Fibroblast of the aortic adventitia (primary cell): ENCODE data around the gene WWC1. TPM values are rescaled to one million over a fixed set of nuclear protein-coding genes. Genes with fewer than 3 reads are reported as not detected.
A peak's percentile ranks its signal among the peaks of the same experiment; 100 is the strongest.

Experiments
- DNase-seq: peaks from one replicate; pipeline ENCODE4 v3.0.0-alpha.2; 2010; ENCODE audit warnings: low read depth
- H3K4me3 ChIP-seq: 2 replicates; pipeline ENCODE4 v1.5.1; 2011; ENCODE audit warnings: low read depth, mild to moderate bottlenecking, control low read depth, low read length, moderate library complexity
- total RNA-seq: library from RNA; depleted of rRNA; stranded (reverse); fragments of >200 nt; gene quantifications from 2 replicates; pipeline ENCODE4 v1.2.3, GENCODE V29; 2012; ENCODE audit warnings: low replicate concordance
- TF ChIP-seq, protein P1 (sequence below): IDR thresholded peaks from 2 replicates; pipeline ENCODE4 v1.5.1; 2011; ENCODE audit warnings: mild to moderate bottlenecking, low read length, control low read depth, inconsistent platforms; ENCODE audit not compliant: insufficient read depth

WWC1 gene
- total RNA-seq, 1 donor = 0.45 TPM

DNA sequence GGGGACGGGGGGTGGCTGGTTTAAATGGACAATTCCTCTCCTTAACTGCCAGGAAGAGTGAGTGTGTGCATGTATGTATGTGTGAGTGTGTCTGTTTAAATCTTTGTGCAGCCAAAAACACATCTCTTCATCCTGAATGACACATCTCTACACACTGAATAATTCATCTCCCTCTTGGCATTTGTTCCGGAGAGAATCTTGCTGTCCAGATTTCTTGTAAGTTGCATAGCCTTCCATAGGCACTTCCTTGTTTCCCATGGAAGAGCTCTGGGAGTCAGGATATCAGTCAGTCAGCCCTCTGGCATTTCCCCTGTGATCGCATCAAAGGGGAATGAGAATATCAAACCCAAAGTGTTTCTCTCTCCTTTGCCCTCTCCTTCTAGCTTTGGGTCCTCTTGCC is 74.7 kb downstream of the WWC1 start:
- no peak overlapping the region for H3K4me3 ChIP-seq
- DNase-seq = peak; percentile 73
- TF ChIP-seq, protein P1, sequence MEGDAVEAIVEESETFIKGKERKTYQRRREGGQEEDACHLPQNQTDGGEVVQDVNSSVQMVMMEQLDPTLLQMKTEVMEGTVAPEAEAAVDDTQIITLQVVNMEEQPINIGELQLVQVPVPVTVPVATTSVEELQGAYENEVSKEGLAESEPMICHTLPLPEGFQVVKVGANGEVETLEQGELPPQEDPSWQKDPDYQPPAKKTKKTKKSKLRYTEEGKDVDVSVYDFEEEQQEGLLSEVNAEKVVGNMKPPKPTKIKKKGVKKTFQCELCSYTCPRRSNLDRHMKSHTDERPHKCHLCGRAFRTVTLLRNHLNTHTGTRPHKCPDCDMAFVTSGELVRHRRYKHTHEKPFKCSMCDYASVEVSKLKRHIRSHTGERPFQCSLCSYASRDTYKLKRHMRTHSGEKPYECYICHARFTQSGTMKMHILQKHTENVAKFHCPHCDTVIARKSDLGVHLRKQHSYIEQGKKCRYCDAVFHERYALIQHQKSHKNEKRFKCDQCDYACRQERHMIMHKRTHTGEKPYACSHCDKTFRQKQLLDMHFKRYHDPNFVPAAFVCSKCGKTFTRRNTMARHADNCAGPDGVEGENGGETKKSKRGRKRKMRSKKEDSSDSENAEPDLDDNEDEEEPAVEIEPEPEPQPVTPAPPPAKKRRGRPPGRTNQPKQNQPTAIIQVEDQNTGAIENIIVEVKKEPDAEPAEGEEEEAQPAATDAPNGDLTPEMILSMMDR = no peak

DNA sequence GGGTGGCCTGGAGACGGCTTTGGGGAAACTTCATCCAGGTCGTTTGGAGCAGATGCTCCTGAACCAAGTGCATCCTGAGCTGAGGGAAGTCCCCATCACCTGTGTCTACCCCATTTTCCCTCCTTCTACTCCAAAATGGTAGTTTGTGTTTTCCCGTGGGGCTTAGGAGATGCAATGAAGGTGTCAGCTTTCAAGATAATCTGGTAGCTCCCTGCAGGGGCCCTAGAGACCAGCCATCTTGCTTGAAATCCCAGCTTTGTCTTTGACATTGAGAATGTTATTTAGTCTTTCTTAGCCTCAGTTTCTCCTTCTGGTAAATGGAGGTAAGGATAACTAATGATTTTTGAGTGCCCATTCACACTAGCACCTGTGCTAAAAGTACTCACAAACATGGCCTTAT is 77.4 kb downstream of the WWC1 start:
- TF ChIP-seq, protein P1 = no peak
- no peak overlapping the region for H3K4me3 ChIP-seq
- no peak for DNase-seq

DNA sequence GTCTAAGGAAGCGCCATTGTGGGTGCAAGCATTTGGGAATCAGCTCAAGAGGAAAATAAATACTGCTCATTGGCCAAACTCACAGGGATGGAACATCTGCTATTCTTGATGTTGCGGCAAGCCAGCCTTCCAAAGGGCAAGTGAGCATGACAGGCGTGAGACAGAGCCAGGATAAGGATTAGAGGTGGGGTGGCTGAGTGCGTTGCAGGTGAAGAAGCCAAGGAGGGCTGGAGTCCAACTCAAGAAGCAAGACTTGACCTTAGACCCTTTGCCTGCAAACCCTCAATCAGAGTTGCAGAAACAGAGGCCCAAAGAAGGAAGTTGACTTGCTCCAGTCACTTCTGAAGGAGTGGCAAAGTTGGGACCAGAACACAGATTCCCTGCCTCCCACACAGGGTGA is 79.4 kb downstream of the WWC1 start:
- DNase-seq = no peak
- H3K4me3 ChIP-seq = no peak overlapping the region
- TF ChIP-seq, protein P1 = no peak

DNA sequence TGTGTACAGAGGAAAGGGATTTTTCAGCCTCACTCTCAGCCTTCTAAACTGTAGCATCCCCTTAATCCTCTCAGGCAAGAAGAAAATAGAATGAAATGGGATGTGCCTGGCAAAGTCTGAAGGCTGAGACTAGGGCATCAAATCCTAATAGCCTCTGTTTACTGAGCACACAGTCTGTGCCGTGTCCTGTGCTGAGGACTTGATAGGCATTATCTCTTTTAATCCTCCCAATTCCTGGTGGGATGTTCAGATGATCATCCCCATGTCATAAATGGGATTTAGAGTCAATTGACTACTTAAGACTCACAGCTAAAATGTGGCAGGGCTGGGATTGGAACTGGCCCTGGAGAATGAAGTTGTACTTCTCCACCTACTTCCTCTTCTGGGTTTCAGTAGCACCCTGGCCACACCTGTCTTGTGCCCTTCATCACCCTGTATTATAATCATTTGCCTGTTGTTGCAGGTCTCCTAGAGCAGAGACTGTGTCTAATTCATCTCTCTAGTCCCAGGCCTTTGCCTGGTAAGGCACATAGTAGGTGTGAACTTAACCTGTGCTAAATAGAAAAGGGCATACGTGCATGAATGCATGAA is 81.0 kb downstream of the WWC1 start:
- H3K4me3 ChIP-seq = no peak overlapping the region
- no peak for DNase-seq
- TF ChIP-seq, protein P1 = no peak

DNA sequence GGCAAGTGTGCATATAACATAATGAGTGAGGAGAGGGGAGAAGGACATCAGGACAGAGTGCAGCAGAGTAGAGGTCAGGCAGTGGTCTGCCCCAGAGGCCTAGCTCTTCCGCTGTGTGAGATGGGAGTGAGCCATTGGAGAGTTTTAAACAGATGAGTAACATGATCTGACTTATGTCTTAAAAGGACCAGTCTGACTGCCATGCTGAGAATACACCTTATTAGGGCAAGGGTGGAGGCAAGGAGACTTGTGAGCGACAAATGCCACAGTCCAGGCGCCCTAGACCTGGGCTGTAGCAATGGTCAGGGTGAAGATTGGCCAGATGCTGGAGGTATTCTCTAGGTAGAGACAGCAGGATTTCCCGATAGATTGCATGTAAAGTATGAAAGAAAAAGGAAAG is 83.1 kb downstream of the WWC1 start:
- no peak for DNase-seq
- TF ChIP-seq, protein P1 = no peak
- H3K4me3 ChIP-seq = no peak overlapping the region

DNA sequence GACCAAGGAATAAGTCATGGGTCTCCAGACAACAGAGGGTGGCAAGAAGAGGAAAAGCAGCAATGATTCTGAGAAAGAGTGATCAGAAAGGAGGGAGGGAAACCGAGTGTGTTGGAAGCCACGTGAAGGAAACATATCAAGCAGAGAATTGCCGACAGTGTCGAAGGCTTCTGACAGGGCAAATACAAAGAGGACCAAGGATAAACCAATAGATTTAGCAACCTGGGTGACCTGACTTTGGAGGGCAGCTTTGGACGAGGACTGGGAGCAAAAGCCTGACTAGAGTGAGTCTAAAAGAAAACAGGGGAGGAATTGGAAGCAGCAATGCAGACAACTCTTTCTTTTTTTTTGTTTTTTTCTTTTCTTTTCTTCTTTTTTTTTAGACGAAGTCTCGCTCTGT is 83.8 kb downstream of the WWC1 start:
- no peak overlapping the region for H3K4me3 ChIP-seq
- TF ChIP-seq, protein P1 = no peak
- DNase-seq = no peak

DNA sequence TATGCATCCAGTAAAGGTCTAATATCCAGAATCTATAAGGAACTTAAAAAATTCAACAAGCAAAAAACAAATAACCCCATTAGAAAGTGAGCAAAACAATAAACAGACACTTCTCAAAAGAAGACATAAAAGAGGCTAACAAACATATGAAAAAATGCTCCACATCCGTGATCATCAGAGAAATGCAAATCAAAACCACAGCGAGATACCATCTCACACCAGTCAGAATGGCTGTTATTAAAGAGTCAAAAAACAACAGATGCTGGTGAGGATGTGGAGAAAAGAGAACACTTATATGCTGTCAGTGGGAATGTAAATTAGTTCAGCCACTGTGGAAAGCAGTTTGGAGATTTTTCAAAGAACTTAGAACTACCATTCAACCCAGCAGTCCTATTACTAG is 86.1 kb downstream of the WWC1 start:
- TF ChIP-seq, protein P1 = no peak
- DNase-seq = no peak
- no peak overlapping the region for H3K4me3 ChIP-seq
